HEK293 (cell line): ENCODE results near the gene GOLGA6L2.

Source experiments
- CTCF ChIA-PET: fragments of 350-600 bp; formaldehyde crosslinking; extraction: SDS; loops from one replicate; lab custom pipeline; 2021; ENCODE audit warnings: antibody characterized with exemption; lab: Yijun Ruan, JAX
- POLR2A ChIA-PET: fragments of 300-600 bp; formaldehyde crosslinking; extraction: SDS; loops from one replicate; lab custom pipeline; 2020; ENCODE audit warnings: antibody characterized with exemption, inconsistent platforms; lab: Yijun Ruan, JAX
- H3K27ac ChIP-seq: fragments of 200-500 bp; sonication (Bioruptor generic); 2 replicates; pipeline ENCODE4 v1.5.1; 2014; ENCODE audit warnings: low read depth, low read length, control low read depth, inconsistent platforms; ENCODE audit errors: extremely low read depth
- H3K36me3 ChIP-seq, 2 experiments: fragments of 200-500 bp in 1 of 2; sonication (Bioruptor generic) in 1 of 2; 1 replicate in 1 of 2; 2 replicates in 1 of 2; pipeline ENCODE4 v1.5.1; 2014 to 2017; ENCODE audit warnings: inconsistent platforms in 2 of 2, low read length in 2 of 2; ENCODE audit not compliant: control insufficient read depth in 2 of 2, insufficient read depth in 1 of 2
- H3K4me1 ChIP-seq: fragments of 200-500 bp; sonication (Bioruptor generic); 2 replicates; pipeline ENCODE4 v1.5.1; 2014; ENCODE audit warnings: mild to moderate bottlenecking, low read length, inconsistent platforms; ENCODE audit not compliant: control insufficient read depth, insufficient read depth
- H3K4me3 ChIP-seq: 2 replicates; pipeline ENCODE4 v1.5.1; 2011; ENCODE audit warnings: low read depth, mild to moderate bottlenecking, control low read depth, low read length, moderate library complexity
- H3K9me3 ChIP-seq: fragments of 200-500 bp; sonication (Bioruptor generic); 2 replicates; pipeline ENCODE4 v1.5.1; 2014; ENCODE audit warnings: low read depth, low read length, inconsistent platforms; ENCODE audit not compliant: control insufficient read depth, insufficient read depth
- MYNN ChIP-seq: fragments of 450-650 bp; formaldehyde crosslinking; IDR thresholded peaks from 2 replicates; pipeline ENCODE4 v1.5.1; 2016; ENCODE audit warnings: missing biosample characterization, missing genetic modification characterization, borderline replicate concordance
- ZNF10 ChIP-seq: fragments of 450-650 bp; formaldehyde crosslinking; IDR thresholded peaks from 2 replicates; pipeline ENCODE4 v1.5.1; 2017; ENCODE audit warnings: missing biosample characterization, missing genetic modification characterization
- ZNF138 ChIP-seq: fragments of 450-650 bp; formaldehyde crosslinking; IDR thresholded peaks from 2 replicates; pipeline ENCODE4 v1.5.1; 2016; ENCODE audit warnings: missing biosample characterization, missing genetic modification characterization, borderline replicate concordance
- ZNF433 ChIP-seq: fragments of 450-650 bp; formaldehyde crosslinking; IDR thresholded peaks from 2 replicates; pipeline ENCODE4 v1.5.1; 2016; ENCODE audit warnings: missing biosample characterization, missing genetic modification characterization, low read depth
- ZNF513 ChIP-seq: fragments of 450-650 bp; IDR thresholded peaks from 2 replicates; pipeline ENCODE4 v1.5.1; 2018; ENCODE audit warnings: missing biosample characterization, missing genetic modification characterization
- ZNF658 ChIP-seq: fragments of 450-650 bp; formaldehyde crosslinking; IDR thresholded peaks from 2 replicates; pipeline ENCODE4; 2016; ENCODE audit warnings: missing biosample characterization, missing genetic modification characterization
- TF ChIP-seq, protein P1 (sequence below): fragments of 450-650 bp; formaldehyde crosslinking; IDR thresholded peaks from 2 replicates; pipeline ENCODE4 v1.5.1; 2016; ENCODE audit warnings: missing biosample characterization, missing genetic modification characterization, borderline replicate concordance

Gene GOLGA6L2

DNA sequence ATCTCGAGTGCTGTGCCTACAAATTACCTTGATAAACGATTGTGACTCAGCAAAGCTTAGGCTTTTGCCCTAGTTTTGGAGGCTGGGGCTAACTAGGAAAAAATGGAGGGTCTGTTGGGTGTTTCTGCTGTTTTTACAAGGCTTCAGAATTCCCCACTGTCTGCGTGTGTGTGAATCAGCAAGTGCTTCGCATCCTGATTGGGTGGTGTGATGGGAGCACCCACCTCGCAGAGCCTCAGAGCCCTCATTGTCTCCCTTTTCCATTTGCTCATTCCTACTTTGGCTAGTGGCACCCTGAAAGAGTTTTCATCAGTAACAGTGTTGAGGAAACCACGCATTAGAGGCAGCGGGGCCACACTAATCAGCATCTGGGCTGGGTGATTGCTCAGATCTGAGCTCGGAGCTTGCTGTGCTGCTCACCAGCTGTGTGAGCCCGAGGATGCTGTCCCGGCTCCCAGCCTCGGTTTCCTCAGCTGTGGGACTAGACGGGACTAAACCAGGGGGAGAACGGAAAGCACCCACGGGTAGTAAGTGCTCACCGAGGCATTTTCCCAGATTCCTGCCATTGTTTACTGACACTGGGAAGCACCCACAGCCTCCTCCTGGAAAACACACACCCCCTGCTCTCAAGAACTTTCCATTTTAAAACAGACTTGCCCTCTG, 51.9 kb downstream of the GOLGA6L2 start:
- Histone ChIP-seq H3K27ac (no peak overlapping the region), H3K4me1 (no peaks in the 10 kb centered on the region)
- TF ChIP-seq ZNF433 (tag by site-specific recombination) (no peak), MYNN (tag by site-specific recombination) (no peak), ZNF658 (tag by site-specific recombination) (no peak), ZNF513 (tag by site-specific recombination) (no peak), ZNF10 (tag by site-specific recombination) (no peak), ZNF138 (tag by site-specific recombination) (no peak)
- TF ChIP-seq, protein P1, sequence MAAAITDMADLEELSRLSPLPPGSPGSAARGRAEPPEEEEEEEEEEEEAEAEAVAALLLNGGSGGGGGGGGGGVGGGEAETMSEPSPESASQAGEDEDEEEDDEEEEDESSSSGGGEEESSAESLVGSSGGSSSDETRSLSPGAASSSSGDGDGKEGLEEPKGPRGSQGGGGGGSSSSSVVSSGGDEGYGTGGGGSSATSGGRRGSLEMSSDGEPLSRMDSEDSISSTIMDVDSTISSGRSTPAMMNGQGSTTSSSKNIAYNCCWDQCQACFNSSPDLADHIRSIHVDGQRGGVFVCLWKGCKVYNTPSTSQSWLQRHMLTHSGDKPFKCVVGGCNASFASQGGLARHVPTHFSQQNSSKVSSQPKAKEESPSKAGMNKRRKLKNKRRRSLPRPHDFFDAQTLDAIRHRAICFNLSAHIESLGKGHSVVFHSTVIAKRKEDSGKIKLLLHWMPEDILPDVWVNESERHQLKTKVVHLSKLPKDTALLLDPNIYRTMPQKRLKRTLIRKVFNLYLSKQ (tag by site-specific recombination): no peak
- TF ChIP-seq, all 188 proteins: peak for 0
- Histone ChIP-seq H3K9me3 (no peaks in the 10 kb centered on the region), H3K36me3 (no peaks in the 10 kb centered on the region), H3K4me3 (no peak overlapping the region)
- POLR2A ChIA-PET: no interaction called here
- CTCF ChIA-PET: no interaction called here
